CD4-positive, alpha-beta memory T cell (primary cell): Measurements from ENCODE around the gene GARIN3. TPM values are rescaled to one million over a fixed set of nuclear protein-coding genes. Genes with fewer than 3 reads are reported as not detected.
A peak's percentile ranks its signal among the peaks of the same experiment; 100 is the strongest.

Experiments
- CTCF ChIA-PET: fragments of 350-600 bp; sonication (Branson Sonifier 250); formaldehyde crosslinking; loops from one replicate; lab custom pipeline; 2021; ENCODE audit warnings: inconsistent platforms; ENCODE audit not compliant: partially characterized antibody; lab: Charles Lee
- POLR2A ChIA-PET: fragments of 350-600 bp; sonication (Branson Sonifier 250); formaldehyde crosslinking; loops from one replicate; lab custom pipeline; 2021; ENCODE audit not compliant: partially characterized antibody; lab: Charles Lee
- DNase-seq, 5 donors: peaks; one replicate each; pipeline versions ENCODE4 v3.0.0 to v3.0.0-alpha.2; 2020 to 2022; ENCODE audit warnings: mixed read lengths in 1 of 5
- H3K27ac ChIP-seq: one replicate; pipeline ENCODE4 v1.7.0; 2013; ENCODE audit warnings: low read depth, low read length
- H3K27me3 ChIP-seq: 2 replicates; pipeline ENCODE4 v1.7.0; 2013; ENCODE audit warnings: mild to moderate bottlenecking, low read length, moderate library complexity; ENCODE audit not compliant: insufficient read depth
- H3K36me3 ChIP-seq: 2 replicates; pipeline ENCODE4 v1.7.0; 2013; ENCODE audit warnings: mild to moderate bottlenecking, low read length, moderate library complexity; ENCODE audit not compliant: insufficient read depth
- H3K4me1 ChIP-seq: 2 replicates; pipeline ENCODE4 v1.7.0; 2013; ENCODE audit warnings: mild to moderate bottlenecking, low read length, moderate library complexity; ENCODE audit not compliant: insufficient read depth
- H3K4me3 ChIP-seq, 2 donors: one replicate each; pipeline ENCODE4 v1.7.0; 2013; ENCODE audit warnings: low read length in 2 of 2, mild to moderate bottlenecking in 1 of 2
- H3K9me3 ChIP-seq, 2 donors: one replicate each; pipeline ENCODE4 v1.7.0; 2013; ENCODE audit warnings: low read length in 2 of 2, control low read depth in 1 of 2; ENCODE audit not compliant: control insufficient read depth in 1 of 2
- H3K27ac Mint-ChIP-seq, 7 donors: one replicate each; pipeline ENCODE4 v1.8.0; 2020 to 2021; ENCODE audit warnings: mixed read lengths in 7 of 7, mild to moderate bottlenecking in 6 of 7, inconsistent platforms in 3 of 7, moderate library complexity in 3 of 7
- H3K27me3 Mint-ChIP-seq, 2 donors: one replicate each; pipeline ENCODE4 v1.8.0; 2020 to 2021; ENCODE audit warnings: mixed read lengths in 2 of 2
- H3K36me3 Mint-ChIP-seq, 2 donors: one replicate each; pipeline ENCODE4 v1.8.0; 2020 to 2021; ENCODE audit warnings: mixed read lengths in 2 of 2, inconsistent platforms in 1 of 2, mild to moderate bottlenecking in 1 of 2
- H3K4me1 Mint-ChIP-seq, 4 donors: one replicate each; pipeline ENCODE4 v1.8.0; 2020 to 2021; ENCODE audit warnings: mixed read lengths in 4 of 4, mild to moderate bottlenecking in 1 of 4
- H3K4me3 Mint-ChIP-seq, 8 donors: one replicate each; pipeline ENCODE4 v1.8.0; 2020 to 2021; ENCODE audit warnings: mixed read lengths in 8 of 8, mild to moderate bottlenecking in 7 of 8, moderate library complexity in 6 of 8, inconsistent platforms in 3 of 8
- H3K9me3 Mint-ChIP-seq, 8 donors: one replicate each; pipeline ENCODE4 v1.8.0; 2020 to 2021; ENCODE audit warnings: mixed read lengths in 8 of 8, mild to moderate bottlenecking in 5 of 8, inconsistent platforms in 3 of 8, moderate library complexity in 1 of 8
- intact Hi-C: fragments of 100-400 bp; cut with micrococcal nuclease; formaldehyde crosslinking; loops from one replicate; pipeline ENCODE4 v1.15.1; 2023
- polyA plus RNA-seq, 2 donors: library from polyadenylated mRNA; unstranded; fragments of 300-500 nt; fragmentation: Illumina TruSeq; gene quantifications; one replicate each; pipeline ENCODE4 v1.2.3, GENCODE V29; 2021
- total RNA-seq, 2 experiments: library from RNA; stranded (reverse); gene quantifications; one replicate each; pipeline ENCODE4 v1.2.3, GENCODE V29; 2021

The GARIN3 gene
- total and polyA plus RNA-seq, 4 experiments from 2014 or later, result not detected

- no peak for DNase-seq
- Mint-ChIP-seq H3K4me1 (peaks cover 42 to 85% (median 58%) of the 10 kb centered on the region in 4 donors), H3K27me3 (no peaks in the 10 kb centered on the region), H3K9me3 (peaks cover 0 to 11% (median 4%) of the 10 kb centered on the region in 8 donors), H3K27ac (peak overlapping the region; percentile 71 to 95 (median 80)), H3K36me3 (no peaks in the 10 kb centered on the region), H3K4me3 (peak overlapping the region; percentile 4 to 85 (median 67))
- H3K9me3 ChIP-seq, result no peaks in the 10 kb centered on the region
- CTCF ChIA-PET, result interaction anchor here (0.9 to 2.5 kb wide), 11 partner anchors 10 to 162 kb away, joined by 3 to 15 read pairs (median 4); no protein-coding TSS in a partner anchor
- peaks cover 42% of the 10 kb centered on the region for H3K4me1 ChIP-seq
- H3K36me3 ChIP-seq, result no peaks in the 10 kb centered on the region
- peak overlapping the region; percentile 56 for H3K27ac ChIP-seq
- H3K27me3 ChIP-seq, result no peaks in the 10 kb centered on the region
- peak overlapping the region in 1 of 2 donors; percentile 12 for H3K4me3 ChIP-seq
- intact Hi-C loops, result no loop called here
- POLR2A ChIA-PET, result interaction anchor here (0.7 to 11.1 kb wide), 20 partner anchors 9 to 374 kb away, joined by 3 to 171 read pairs (median 5); partner anchors contain the start of genes ITK and MED7
These were observed 1.2 kb upstream of the GARIN3 start for GRCh38 chr5:157167214-157167621.

GRCh38 chr5:157165668-157166067 lies 396 bp downstream of the GARIN3 start:
- Histone ChIP-seq H3K27ac (no peak overlapping the region), H3K4me3 (no peak overlapping the region), H3K27me3 (no peaks in the 10 kb centered on the region), H3K4me1 (peaks cover 40% of the 10 kb centered on the region), H3K36me3 (no peaks in the 10 kb centered on the region), H3K9me3 (no peaks in the 10 kb centered on the region)
- intact Hi-C loops, result no loop called here
- Mint-ChIP-seq H3K27ac (peak overlapping the region in 3 of 7 donors; percentile 37 to 95 (median 80)), H3K36me3 (no peaks in the 10 kb centered on the region), H3K27me3 (no peaks in the 10 kb centered on the region), H3K4me3 (peak overlapping the region in 1 of 8 donors; percentile 21), H3K9me3 (peaks cover 0 to 10% (median 3%) of the 10 kb centered on the region in 8 donors), H3K4me1 (peaks cover 36 to 85% (median 56%) of the 10 kb centered on the region in 4 donors)
- CTCF ChIA-PET, result interaction anchor here (0.7 to 1.0 kb wide), 2 partner anchors 10 to 16 kb away, joined by 3 to 4 read pairs; no protein-coding TSS in a partner anchor
- POLR2A ChIA-PET, result interaction anchor here (2.6 to 11.1 kb wide), 3 partner anchors 8 to 51 kb away, joined by 9 to 171 read pairs (median 12); partner anchors contain the start of gene ITK
- no peak for DNase-seq

- Histone ChIP-seq H3K36me3 (no peaks in the 10 kb centered on the region), H3K9me3 (no peaks in the 10 kb centered on the region), H3K27ac (no peak overlapping the region), H3K4me3 (no peak overlapping the region), H3K27me3 (no peaks in the 10 kb centered on the region), H3K4me1 (peaks cover 43% of the 10 kb centered on the region)
- peaks cover 38 to 83% (median 56%) of the 10 kb centered on the region in 4 donors for H3K4me1 Mint-ChIP-seq
- CTCF ChIA-PET, result interaction anchor here (0.7 to 1.0 kb wide), 2 partner anchors 10 to 16 kb away, joined by 3 to 4 read pairs; no protein-coding TSS in a partner anchor
- no peak for DNase-seq
- H3K27me3 Mint-ChIP-seq, result no peaks in the 10 kb centered on the region
- H3K4me3 Mint-ChIP-seq, result peak overlapping the region in 1 of 8 donors; percentile 21
- H3K36me3 Mint-ChIP-seq, result no peaks in the 10 kb centered on the region
- intact Hi-C loops, result no loop called here
- H3K9me3 Mint-ChIP-seq, result peaks cover 0 to 6% (median 2%) of the 10 kb centered on the region in 8 donors
- no peak overlapping the region for H3K27ac Mint-ChIP-seq
- POLR2A ChIA-PET, result interaction anchor here (0.6 to 11.1 kb wide), 2 partner anchors 8 to 20 kb away, joined by 3 to 171 read pairs; partner anchors contain the start of gene ITK
These were observed 803 bp downstream of the GARIN3 start for GRCh38 chr5:157165261-157165660.

GRCh38 chr5:157164521-157164920 lies 1.5 kb downstream of the GARIN3 start:
- Histone ChIP-seq H3K4me1 (peaks cover 51% of the 10 kb centered on the region), H3K4me3 (no peak overlapping the region), H3K27me3 (no peaks in the 10 kb centered on the region), H3K9me3 (no peaks in the 10 kb centered on the region), H3K27ac (no peak overlapping the region), H3K36me3 (no peaks in the 10 kb centered on the region)
- peak overlapping the region in 1 of 7 donors; percentile 36 for H3K27ac Mint-ChIP-seq
- H3K4me3 Mint-ChIP-seq, result no peak overlapping the region
- H3K36me3 Mint-ChIP-seq, result no peaks in the 10 kb centered on the region
- no peaks in the 10 kb centered on the region for H3K27me3 Mint-ChIP-seq
- no peak for DNase-seq
- peaks cover 0 to 3% (median 0%) of the 10 kb centered on the region in 8 donors for H3K9me3 Mint-ChIP-seq
- ChIA-PET POLR2A (interaction anchor here (0.6 to 11.1 kb wide), 2 partner anchors 9 to 21 kb away, joined by 3 to 171 read pairs; partner anchors contain the start of gene ITK), CTCF (interaction anchor here (0.7 to 1.0 kb wide), 2 partner anchors 15 to 54 kb away, joined by 3 to 4 read pairs; no protein-coding TSS in a partner anchor)
- intact Hi-C loops, result no loop called here
- H3K4me1 Mint-ChIP-seq, result peaks cover 44 to 86% (median 58%) of the 10 kb centered on the region in 4 donors

- ChIA-PET CTCF (interaction anchor here (2.4 kb wide), 1 partner anchor 9 kb away, joined by 7 read pairs; no protein-coding TSS in a partner anchor), POLR2A (interaction anchor here (1.0 to 11.1 kb wide), 4 partner anchors 9 to 103 kb away, joined by 3 to 171 read pairs (median 5); partner anchors contain the start of gene ITK)
- no peak for DNase-seq
- intact Hi-C loops, result no loop called here
- no peaks in the 10 kb centered on the region for H3K9me3 ChIP-seq
- H3K36me3 ChIP-seq, result no peaks in the 10 kb centered on the region
- H3K27ac ChIP-seq, result no peak overlapping the region
- Mint-ChIP-seq H3K9me3 (no peaks in the 10 kb centered on the region), H3K36me3 (no peaks in the 10 kb centered on the region), H3K27me3 (no peaks in the 10 kb centered on the region), H3K4me1 (peaks cover 47 to 86% (median 61%) of the 10 kb centered on the region in 4 donors), H3K4me3 (no peak overlapping the region), H3K27ac (peak overlapping the region in 4 of 7 donors; percentile 13 to 80 (median 34))
- no peaks in the 10 kb centered on the region for H3K27me3 ChIP-seq
- H3K4me3 ChIP-seq, result no peak overlapping the region
- peaks cover 61% of the 10 kb centered on the region for H3K4me1 ChIP-seq
These were observed 3.0 kb downstream of the GARIN3 start for GRCh38 chr5:157162919-157163510.

GRCh38 chr5:157161996-157162395 lies 4.1 kb downstream of the GARIN3 start:
- ChIA-PET CTCF (interaction anchor here (1.1 to 2.4 kb wide), 6 partner anchors 10 to 32 kb away, joined by 3 to 7 read pairs (median 4); partner anchors contain the start of gene ITK), POLR2A (interaction anchor here (1.0 to 11.1 kb wide), 6 partner anchors 9 to 104 kb away, joined by 3 to 171 read pairs (median 4); partner anchors contain the start of genes ITK and MED7)
- H3K9me3 ChIP-seq, result no peaks in the 10 kb centered on the region
- intact Hi-C loops, result no loop called here
- H3K27ac Mint-ChIP-seq, result peak overlapping the region in 1 of 7 donors; percentile 94
- no peak for DNase-seq
- no peak overlapping the region for H3K4me3 Mint-ChIP-seq
- peaks cover 45 to 86% (median 61%) of the 10 kb centered on the region in 4 donors for H3K4me1 Mint-ChIP-seq
- no peak overlapping the region for H3K4me3 ChIP-seq
- H3K36me3 ChIP-seq, result no peaks in the 10 kb centered on the region
- peaks cover 59% of the 10 kb centered on the region for H3K4me1 ChIP-seq
- no peaks in the 10 kb centered on the region for H3K36me3 Mint-ChIP-seq
- no peaks in the 10 kb centered on the region for H3K27me3 Mint-ChIP-seq
- H3K27me3 ChIP-seq, result no peaks in the 10 kb centered on the region
- no peaks in the 10 kb centered on the region for H3K9me3 Mint-ChIP-seq
- H3K27ac ChIP-seq, result no peak overlapping the region
